ENCODE results near the gene SLC32A1. TPM values are rescaled to one million over a fixed set of nuclear protein-coding genes. Genes with fewer than 3 reads are reported as not detected.

SLC32A1 gene
- total and polyA plus RNA-seq, 2 donors (not counting 1 experiment from before 2014, with no cell fraction given) = not detected

DNA sequence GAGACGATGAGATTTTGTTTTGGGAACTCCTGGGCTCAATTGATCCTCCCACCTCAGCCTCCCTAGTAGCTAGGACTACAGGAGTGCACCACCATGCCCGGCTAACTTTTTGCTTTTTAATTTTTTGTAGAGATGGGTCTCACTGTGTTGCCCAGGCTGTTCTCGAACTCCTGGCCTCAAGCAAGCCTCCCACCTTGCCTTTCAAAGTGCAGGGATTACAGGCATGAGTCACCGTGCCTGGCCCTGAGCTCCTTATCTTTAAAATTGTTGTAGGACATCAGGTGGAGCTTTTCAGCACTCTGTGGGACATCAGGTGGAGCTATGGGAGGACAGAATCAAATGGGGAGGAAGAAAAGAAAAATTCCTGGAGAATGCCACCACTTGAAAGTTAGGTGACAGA lies 36.7 kb downstream of the SLC32A1 start:
- no peaks in the 10 kb centered on the region for H3K4me1 ChIP-seq (ENCODE audit: control insufficient read depth, extremely low read depth, insufficient read depth, low read length)
- no peak overlapping the region for H3K4me2 ChIP-seq (ENCODE audit: extremely low read depth, insufficient read depth, low read length)
- H3K9me3 ChIP-seq (ENCODE audit: control insufficient read depth, insufficient read depth, low read depth, low read length) = no peaks in the 10 kb centered on the region
- no peaks in the 10 kb centered on the region for H3K79me2 ChIP-seq (ENCODE audit: control insufficient read depth, insufficient read depth, low read length)
- TF ChIP-seq, protein P1, sequence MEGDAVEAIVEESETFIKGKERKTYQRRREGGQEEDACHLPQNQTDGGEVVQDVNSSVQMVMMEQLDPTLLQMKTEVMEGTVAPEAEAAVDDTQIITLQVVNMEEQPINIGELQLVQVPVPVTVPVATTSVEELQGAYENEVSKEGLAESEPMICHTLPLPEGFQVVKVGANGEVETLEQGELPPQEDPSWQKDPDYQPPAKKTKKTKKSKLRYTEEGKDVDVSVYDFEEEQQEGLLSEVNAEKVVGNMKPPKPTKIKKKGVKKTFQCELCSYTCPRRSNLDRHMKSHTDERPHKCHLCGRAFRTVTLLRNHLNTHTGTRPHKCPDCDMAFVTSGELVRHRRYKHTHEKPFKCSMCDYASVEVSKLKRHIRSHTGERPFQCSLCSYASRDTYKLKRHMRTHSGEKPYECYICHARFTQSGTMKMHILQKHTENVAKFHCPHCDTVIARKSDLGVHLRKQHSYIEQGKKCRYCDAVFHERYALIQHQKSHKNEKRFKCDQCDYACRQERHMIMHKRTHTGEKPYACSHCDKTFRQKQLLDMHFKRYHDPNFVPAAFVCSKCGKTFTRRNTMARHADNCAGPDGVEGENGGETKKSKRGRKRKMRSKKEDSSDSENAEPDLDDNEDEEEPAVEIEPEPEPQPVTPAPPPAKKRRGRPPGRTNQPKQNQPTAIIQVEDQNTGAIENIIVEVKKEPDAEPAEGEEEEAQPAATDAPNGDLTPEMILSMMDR (conservative IDR thresholded peaks at IDR 0.05 in 1 of 2, IDR thresholded peaks at IDR 0.05 in 1 of 2; ENCODE audit: low read depth in 1 of 2, low read length in 2 of 2) = no peak
- TF ChIP-seq EZH2 (IDR thresholded peaks at IDR 0.05; ENCODE audit: low read length, missing control alignments) = no peak
- H4K20me1 ChIP-seq (ENCODE audit: control insufficient read depth, extremely low read depth, insufficient read depth, low read length) = no peaks in the 10 kb centered on the region
- H3K27me3 ChIP-seq (ENCODE audit: control insufficient read depth, insufficient read depth, low read length) = no peaks in the 10 kb centered on the region
- no peak overlapping the region for H3K9ac ChIP-seq (ENCODE audit: insufficient read depth, low read length)
- H3K27ac ChIP-seq (ENCODE audit: insufficient read depth, low read length) = no peak overlapping the region
- H2AFZ ChIP-seq (ENCODE audit: low read length) = no peak overlapping the region
- no peak overlapping the region for H3K4me3 ChIP-seq (replicated peaks in 1 of 4; ENCODE audit: control extremely low read depth in 1 of 4, insufficient read depth in 1 of 4, low read depth in 3 of 4, low read length in 4 of 4)
- H3K36me3 ChIP-seq (ENCODE audit: control insufficient read depth, insufficient read depth, low read length) = peaks cover 1% of the 10 kb centered on the region
- no peak for DNase-seq (ENCODE audit: low read depth in 2 of 2)

DNA sequence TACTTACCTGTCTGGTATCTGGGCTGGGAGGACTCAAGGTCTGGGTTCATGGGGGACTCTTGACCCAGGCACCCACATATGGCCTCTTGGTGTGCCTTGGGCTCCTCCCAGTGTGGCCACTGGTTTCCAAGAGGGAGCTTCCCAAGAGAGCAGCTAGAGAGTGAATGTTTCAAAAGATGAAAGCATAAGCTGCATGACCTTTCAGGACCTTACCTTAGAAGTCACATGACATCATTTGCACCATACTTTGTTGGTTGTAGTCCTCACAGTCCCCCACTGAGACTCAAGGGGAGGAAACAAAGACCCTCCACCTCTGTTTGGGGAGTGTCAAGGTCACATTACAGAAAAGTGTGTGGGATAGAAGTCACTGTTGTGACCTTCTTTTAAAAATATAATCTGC lies 37.9 kb downstream of the SLC32A1 start:
- no peak for DNase-seq (ENCODE audit: low read depth in 2 of 2)
- H3K4me1 ChIP-seq (ENCODE audit: control insufficient read depth, extremely low read depth, insufficient read depth, low read length) = no peaks in the 10 kb centered on the region
- H3K36me3 ChIP-seq (ENCODE audit: control insufficient read depth, insufficient read depth, low read length) = peaks cover 1% of the 10 kb centered on the region
- no peak overlapping the region for H2AFZ ChIP-seq (ENCODE audit: low read length)
- H3K27ac ChIP-seq (ENCODE audit: insufficient read depth, low read length) = no peak overlapping the region
- H3K79me2 ChIP-seq (ENCODE audit: control insufficient read depth, insufficient read depth, low read length) = no peaks in the 10 kb centered on the region
- no peaks in the 10 kb centered on the region for H3K27me3 ChIP-seq (ENCODE audit: control insufficient read depth, insufficient read depth, low read length)
- H3K4me2 ChIP-seq (ENCODE audit: extremely low read depth, insufficient read depth, low read length) = no peak overlapping the region
- H3K9me3 ChIP-seq (ENCODE audit: control insufficient read depth, insufficient read depth, low read depth, low read length) = no peaks in the 10 kb centered on the region
- H3K9ac ChIP-seq (ENCODE audit: insufficient read depth, low read length) = no peak overlapping the region
- H3K4me3 ChIP-seq (replicated peaks in 1 of 4; ENCODE audit: control extremely low read depth in 1 of 4, insufficient read depth in 1 of 4, low read depth in 3 of 4, low read length in 4 of 4) = no peak overlapping the region
- H4K20me1 ChIP-seq (ENCODE audit: control insufficient read depth, extremely low read depth, insufficient read depth, low read length) = no peaks in the 10 kb centered on the region
- TF ChIP-seq, protein P1 (conservative IDR thresholded peaks at IDR 0.05 in 1 of 2, IDR thresholded peaks at IDR 0.05 in 1 of 2; ENCODE audit: low read depth in 1 of 2, low read length in 2 of 2) = no peak
- TF ChIP-seq EZH2 (IDR thresholded peaks at IDR 0.05; ENCODE audit: low read length, missing control alignments) = no peak

DNA sequence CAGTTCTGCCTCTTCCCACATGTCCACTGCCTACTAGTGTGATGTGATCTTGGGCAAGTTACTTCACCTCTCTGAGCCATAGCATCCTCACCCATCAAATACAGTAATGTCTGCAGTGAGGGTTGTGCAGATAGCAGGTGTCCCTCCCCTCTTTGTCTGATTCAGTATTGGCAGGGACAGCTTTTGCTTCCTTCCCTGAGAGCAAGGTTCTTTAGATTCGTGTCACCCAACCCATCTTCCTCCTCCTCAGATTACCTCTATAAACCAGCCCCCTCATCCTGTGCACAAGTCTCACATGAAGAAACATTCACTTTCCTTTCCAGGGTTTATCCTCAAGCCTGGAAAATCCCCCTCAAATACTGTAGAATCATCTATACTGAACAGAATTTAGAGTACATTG lies 39.3 kb downstream of the SLC32A1 start:
- Histone ChIP-seq H3K36me3 (ENCODE audit: control insufficient read depth, insufficient read depth, low read length) (peaks cover 4% of the 10 kb centered on the region), H3K9me3 (ENCODE audit: control insufficient read depth, insufficient read depth, low read depth, low read length) (no peaks in the 10 kb centered on the region)

More for the DNA sequence above, 39.3 kb downstream of the SLC32A1 start:
- H4K20me1 ChIP-seq (ENCODE audit: control insufficient read depth, extremely low read depth, insufficient read depth, low read length) = no peaks in the 10 kb centered on the region
- no peak overlapping the region for H2AFZ ChIP-seq (ENCODE audit: low read length)
- no peak for TF ChIP-seq EZH2 (IDR thresholded peaks at IDR 0.05; ENCODE audit: low read length, missing control alignments)
- TF ChIP-seq, protein P1 (conservative IDR thresholded peaks at IDR 0.05 in 1 of 2, IDR thresholded peaks at IDR 0.05 in 1 of 2; ENCODE audit: low read depth in 1 of 2, low read length in 2 of 2) = no peak
- H3K27me3 ChIP-seq (ENCODE audit: control insufficient read depth, insufficient read depth, low read length) = no peaks in the 10 kb centered on the region
- H3K4me2 ChIP-seq (ENCODE audit: extremely low read depth, insufficient read depth, low read length) = no peak overlapping the region
- H3K27ac ChIP-seq (ENCODE audit: insufficient read depth, low read length) = no peak overlapping the region
- no peak for DNase-seq (ENCODE audit: low read depth in 2 of 2)
- H3K79me2 ChIP-seq (ENCODE audit: control insufficient read depth, insufficient read depth, low read length) = no peaks in the 10 kb centered on the region
- H3K4me3 ChIP-seq (replicated peaks in 1 of 4; ENCODE audit: control extremely low read depth in 1 of 4, insufficient read depth in 1 of 4, low read depth in 3 of 4, low read length in 4 of 4) = no peak overlapping the region
- no peak overlapping the region for H3K9ac ChIP-seq (ENCODE audit: insufficient read depth, low read length)
- no peaks in the 10 kb centered on the region for H3K4me1 ChIP-seq (ENCODE audit: control insufficient read depth, extremely low read depth, insufficient read depth, low read length)

Data from fibroblast of lung (primary cell).